ENCODE measurements around the gene HMCN1. TPM values are rescaled to one million over a fixed set of nuclear protein-coding genes. Genes with fewer than 3 reads are reported as not detected.

HMCN1 gene
- total and polyA plus RNA-seq, 2 donors = 0.50 to 0.85 TPM

DNA sequence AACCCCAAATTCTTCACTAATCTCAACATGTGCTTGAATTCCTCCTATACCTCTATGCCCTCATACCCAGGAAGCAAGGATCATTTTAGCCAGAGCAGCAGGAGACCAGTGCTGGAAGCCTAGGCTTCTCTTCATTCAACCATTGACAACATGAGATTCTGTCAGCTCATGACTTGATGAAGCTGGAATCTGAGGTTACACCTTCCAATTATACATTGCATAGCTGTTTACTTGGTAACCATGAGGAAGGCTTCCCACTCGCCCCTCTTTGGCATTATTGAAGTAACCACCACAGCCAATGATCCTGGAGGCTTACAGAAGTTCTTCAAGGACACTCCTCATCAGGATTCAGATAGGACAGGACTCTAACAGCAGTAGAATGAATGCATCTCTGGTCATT lies 480.6 kb downstream of the HMCN1 start:
- no peak overlapping the region for H3K27ac ChIP-seq (ENCODE audit: low read depth in 1 of 2, low read length in 1 of 2)
- no peaks in the 10 kb centered on the region for H3K36me3 ChIP-seq (ENCODE audit: control insufficient read depth in 2 of 2, insufficient read depth in 2 of 2, low read length in 1 of 2)
- H3K4me1 ChIP-seq (ENCODE audit: control insufficient read depth in 2 of 2, insufficient read depth in 2 of 2, low read length in 2 of 2) = no peaks in the 10 kb centered on the region
- H3K9me3 ChIP-seq (ENCODE audit: control insufficient read depth in 2 of 2, insufficient read depth in 1 of 2, low read length in 1 of 2) = no peaks in the 10 kb centered on the region
- 84% methylated on average over 1 of the region's 1 CpG for WGBS
- peaks cover under 1 to 19% of the 10 kb centered on the region in 2 donors for H3K27me3 ChIP-seq (ENCODE audit: control insufficient read depth in 2 of 2, insufficient read depth in 1 of 2, low read length in 1 of 2)
- no peak for DNase-seq (ENCODE audit: low read depth in 6 of 9, low spot score in 9 of 9)
- no peak overlapping the region for H3K4me3 ChIP-seq (ENCODE audit: low read length in 2 of 2)

DNA sequence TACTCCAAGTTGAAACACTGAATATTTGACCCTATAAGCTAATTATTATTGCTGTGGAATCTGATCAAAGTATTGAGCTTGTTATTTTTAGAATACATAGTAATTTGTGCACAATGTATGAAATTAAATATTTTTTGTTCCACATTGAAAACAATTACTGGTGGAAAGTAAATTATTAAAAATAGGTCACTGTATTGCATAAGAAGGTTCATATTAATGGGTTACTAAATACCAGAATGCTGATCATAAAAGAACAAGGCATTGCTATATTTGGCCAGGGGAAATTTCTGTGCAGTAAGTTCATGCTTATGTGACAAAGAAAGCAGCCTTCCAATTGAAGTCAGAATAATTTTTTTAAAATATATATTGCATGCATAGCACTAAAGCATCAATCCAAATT lies 481.4 kb downstream of the HMCN1 start:
- no peaks in the 10 kb centered on the region for H3K4me1 ChIP-seq (ENCODE audit: control insufficient read depth in 2 of 2, insufficient read depth in 2 of 2, low read length in 2 of 2)
- H3K27ac ChIP-seq (ENCODE audit: low read depth in 1 of 2, low read length in 1 of 2) = no peak overlapping the region
- H3K27me3 ChIP-seq (ENCODE audit: control insufficient read depth in 2 of 2, insufficient read depth in 1 of 2, low read length in 1 of 2) = peaks cover 0 to 11% of the 10 kb centered on the region in 2 donors
- no peaks in the 10 kb centered on the region for H3K36me3 ChIP-seq (ENCODE audit: control insufficient read depth in 2 of 2, insufficient read depth in 2 of 2, low read length in 1 of 2)
- H3K4me3 ChIP-seq (ENCODE audit: low read length in 2 of 2) = no peak overlapping the region
- DNase-seq (ENCODE audit: low read depth in 6 of 9, low spot score in 9 of 9) = no peak
- no peaks in the 10 kb centered on the region for H3K9me3 ChIP-seq (ENCODE audit: control insufficient read depth in 2 of 2, insufficient read depth in 1 of 2, low read length in 1 of 2)

DNA sequence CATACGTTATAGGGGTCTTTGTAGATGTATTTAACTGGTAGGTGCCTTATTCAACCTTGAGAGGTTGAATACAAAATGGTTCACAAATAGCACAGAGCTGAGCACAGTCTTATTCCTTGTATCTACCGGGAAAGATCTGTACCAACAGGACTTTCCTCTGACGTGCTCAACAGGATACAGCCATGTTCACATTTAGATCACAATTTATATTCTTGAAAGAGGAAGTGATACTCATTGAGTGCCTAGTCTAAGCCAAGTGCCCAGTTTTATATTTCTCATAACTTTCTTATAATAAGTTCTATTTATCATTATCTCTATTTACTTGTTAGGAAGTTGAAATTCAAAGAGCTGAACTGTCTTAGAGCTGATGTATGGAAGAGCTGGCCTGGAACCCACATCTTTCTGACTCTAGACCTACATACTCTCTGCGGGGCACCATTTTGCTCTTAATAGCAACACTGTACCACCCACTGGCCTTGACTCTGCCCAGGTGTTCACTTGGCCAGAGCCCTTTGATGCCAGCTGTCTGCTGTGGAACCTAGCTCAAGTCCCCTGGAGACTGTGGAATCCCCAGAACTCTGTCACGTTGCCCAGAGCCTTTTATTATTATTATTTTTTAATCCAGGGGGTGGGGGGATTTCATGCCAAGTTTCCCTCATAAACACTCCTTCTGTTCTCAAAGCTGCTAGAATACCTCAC lies 484.6 kb downstream of the HMCN1 start:
- Histone ChIP-seq H3K9me3 (ENCODE audit: control insufficient read depth in 2 of 2, insufficient read depth in 1 of 2, low read length in 1 of 2) (no peaks in the 10 kb centered on the region), H3K36me3 (ENCODE audit: control insufficient read depth in 2 of 2, insufficient read depth in 2 of 2, low read length in 1 of 2) (no peaks in the 10 kb centered on the region), H3K4me1 (ENCODE audit: control insufficient read depth in 2 of 2, insufficient read depth in 2 of 2, low read length in 2 of 2) (no peaks in the 10 kb centered on the region), H3K27ac (ENCODE audit: low read depth in 1 of 2, low read length in 1 of 2) (no peak overlapping the region), H3K27me3 (ENCODE audit: control insufficient read depth in 2 of 2, insufficient read depth in 1 of 2, low read length in 1 of 2) (peaks cover 0 to 9% of the 10 kb centered on the region in 2 donors), H3K4me3 (ENCODE audit: low read length in 2 of 2) (no peak overlapping the region)
- DNase-seq (ENCODE audit: low read depth in 6 of 9, low spot score in 9 of 9) = no peak
- 62% methylated on average over 5 of the region's 5 CpGs for WGBS

DNA sequence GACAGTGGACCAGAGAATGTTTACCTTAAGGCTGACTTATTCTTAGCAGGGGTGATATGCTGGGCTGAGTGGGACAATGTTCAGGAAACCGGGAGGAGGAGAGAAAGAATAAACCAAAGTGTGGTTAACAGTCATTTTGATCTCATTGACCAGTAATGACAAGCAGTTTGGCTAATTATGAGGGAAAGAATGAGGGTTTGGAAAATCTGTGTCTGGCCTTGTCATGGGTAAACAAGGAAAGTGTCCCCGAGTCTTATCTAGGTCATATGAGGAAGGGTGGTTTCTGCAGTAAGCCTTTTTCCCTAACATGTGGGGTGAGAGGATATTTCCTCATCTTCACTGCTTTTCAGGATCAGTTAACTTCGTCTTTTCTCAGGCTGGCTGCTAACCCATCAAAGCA lies 485.9 kb downstream of the HMCN1 start:
- H3K4me3 ChIP-seq (ENCODE audit: low read length in 2 of 2) = no peak overlapping the region
- no peak overlapping the region for H3K27ac ChIP-seq (ENCODE audit: low read depth in 1 of 2, low read length in 1 of 2)
- 92% methylated on average over 3 of the region's 3 CpGs for WGBS
- H3K9me3 ChIP-seq (ENCODE audit: control insufficient read depth in 2 of 2, insufficient read depth in 1 of 2, low read length in 1 of 2) = no peaks in the 10 kb centered on the region
- H3K36me3 ChIP-seq (ENCODE audit: control insufficient read depth in 2 of 2, insufficient read depth in 2 of 2, low read length in 1 of 2) = no peaks in the 10 kb centered on the region
- H3K27me3 ChIP-seq (ENCODE audit: control insufficient read depth in 2 of 2, insufficient read depth in 1 of 2, low read length in 1 of 2) = peaks cover 0 to 2% of the 10 kb centered on the region in 2 donors
- no peak for DNase-seq (ENCODE audit: low read depth in 6 of 9, low spot score in 9 of 9)
- H3K4me1 ChIP-seq (ENCODE audit: control insufficient read depth in 2 of 2, insufficient read depth in 2 of 2, low read length in 2 of 2) = no peaks in the 10 kb centered on the region

DNA sequence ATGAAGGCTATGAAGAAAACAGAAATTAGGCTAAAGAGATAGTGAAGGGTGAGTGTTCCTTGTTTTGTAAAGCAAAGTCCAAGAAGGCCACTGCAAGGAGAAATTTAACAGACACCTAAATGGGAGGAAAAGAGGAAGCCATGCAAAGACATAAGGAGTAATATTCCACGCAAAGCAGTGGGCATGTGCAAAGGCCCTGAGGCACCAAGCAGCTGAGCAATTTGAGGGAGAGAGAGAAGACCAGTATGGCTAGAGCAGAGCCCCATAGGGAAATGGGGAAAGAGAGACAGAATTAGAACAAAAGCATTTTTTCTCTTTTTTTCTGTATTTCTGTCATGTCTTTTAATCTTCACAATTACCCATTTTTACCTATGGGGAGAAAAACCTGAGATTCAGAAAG lies 486.7 kb downstream of the HMCN1 start:
- Histone ChIP-seq H3K36me3 (ENCODE audit: control insufficient read depth in 2 of 2, insufficient read depth in 2 of 2, low read length in 1 of 2) (no peaks in the 10 kb centered on the region), H3K27ac (ENCODE audit: low read depth in 1 of 2, low read length in 1 of 2) (no peak overlapping the region), H3K4me1 (ENCODE audit: control insufficient read depth in 2 of 2, insufficient read depth in 2 of 2, low read length in 2 of 2) (no peaks in the 10 kb centered on the region), H3K27me3 (ENCODE audit: control insufficient read depth in 2 of 2, insufficient read depth in 1 of 2, low read length in 1 of 2) (peaks cover 0 to 2% of the 10 kb centered on the region in 2 donors), H3K4me3 (ENCODE audit: low read length in 2 of 2) (no peak overlapping the region), H3K9me3 (ENCODE audit: control insufficient read depth in 2 of 2, insufficient read depth in 1 of 2, low read length in 1 of 2) (no peaks in the 10 kb centered on the region)
- no peak for DNase-seq (ENCODE audit: low read depth in 6 of 9, low spot score in 9 of 9)
- WGBS = 100% methylated on average over 1 of the region's 1 CpG

DNA sequence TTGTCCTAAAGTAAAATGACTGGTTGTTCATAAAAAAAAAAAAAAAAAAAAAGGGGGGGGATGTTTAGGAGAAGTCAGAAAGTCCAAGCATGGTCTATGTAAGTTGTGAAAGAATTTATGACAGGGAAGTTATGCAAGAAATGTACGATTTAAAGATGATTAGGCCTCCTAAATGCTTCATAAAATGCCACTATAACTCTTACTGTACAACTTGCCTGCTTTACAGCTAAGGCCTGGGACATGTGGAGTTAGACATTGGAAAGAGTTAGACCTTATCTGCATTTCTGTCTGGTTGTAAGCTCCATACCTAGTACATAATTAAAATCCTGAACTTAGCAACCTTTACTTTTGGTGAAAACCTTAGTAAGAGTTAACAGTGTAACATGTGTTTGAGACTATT lies 490.9 kb downstream of the HMCN1 start:
- no peak overlapping the region for H3K4me3 ChIP-seq (ENCODE audit: low read length in 2 of 2)
- 30% methylated on average over 1 of the region's 1 CpG for WGBS
- H3K4me1 ChIP-seq (ENCODE audit: control insufficient read depth in 2 of 2, insufficient read depth in 2 of 2, low read length in 2 of 2) = no peaks in the 10 kb centered on the region
- no peaks in the 10 kb centered on the region for H3K9me3 ChIP-seq (ENCODE audit: control insufficient read depth in 2 of 2, insufficient read depth in 1 of 2, low read length in 1 of 2)
- no peak overlapping the region for H3K27ac ChIP-seq (ENCODE audit: low read depth in 1 of 2, low read length in 1 of 2)
- H3K36me3 ChIP-seq (ENCODE audit: control insufficient read depth in 2 of 2, insufficient read depth in 2 of 2, low read length in 1 of 2) = no peaks in the 10 kb centered on the region
- H3K27me3 ChIP-seq (ENCODE audit: control insufficient read depth in 2 of 2, insufficient read depth in 1 of 2, low read length in 1 of 2) = peaks cover 0 to 2% of the 10 kb centered on the region in 2 donors
- no peak for DNase-seq (ENCODE audit: low read depth in 6 of 9, low spot score in 9 of 9)

DNA sequence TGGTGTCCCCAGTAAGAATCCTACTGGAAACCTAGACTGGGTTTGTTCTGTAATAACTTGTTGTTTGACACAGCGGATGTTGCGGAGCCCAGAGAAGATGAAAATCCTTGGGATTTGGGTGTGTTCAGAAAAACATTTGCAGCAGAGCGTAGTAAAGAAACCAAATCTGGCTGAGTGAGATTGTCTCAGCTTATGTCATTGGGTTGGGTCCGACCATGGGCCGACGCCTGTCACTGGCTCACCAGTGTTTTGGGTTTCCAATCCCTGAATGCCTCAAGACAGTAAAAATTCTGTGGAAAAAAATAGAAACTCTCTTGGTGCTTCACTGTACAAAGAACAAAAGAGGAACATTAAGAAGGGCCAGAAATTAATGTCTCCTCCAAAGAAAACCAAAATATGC lies 494.6 kb downstream of the HMCN1 start:
- no peaks in the 10 kb centered on the region for H3K36me3 ChIP-seq (ENCODE audit: control insufficient read depth in 2 of 2, insufficient read depth in 2 of 2, low read length in 1 of 2)
- H3K4me3 ChIP-seq (ENCODE audit: low read length in 2 of 2) = no peak overlapping the region
- no peaks in the 10 kb centered on the region for H3K9me3 ChIP-seq (ENCODE audit: control insufficient read depth in 2 of 2, insufficient read depth in 1 of 2, low read length in 1 of 2)
- H3K27ac ChIP-seq (ENCODE audit: low read depth in 1 of 2, low read length in 1 of 2) = no peak overlapping the region
- H3K4me1 ChIP-seq (ENCODE audit: control insufficient read depth in 2 of 2, insufficient read depth in 2 of 2, low read length in 2 of 2) = no peaks in the 10 kb centered on the region
- 96% methylated on average over 6 of the region's 6 CpGs for WGBS
- DNase-seq (ENCODE audit: low read depth in 6 of 9, low spot score in 9 of 9) = no peak
- H3K27me3 ChIP-seq (ENCODE audit: control insufficient read depth in 2 of 2, insufficient read depth in 1 of 2, low read length in 1 of 2) = no peaks in the 10 kb centered on the region

DNA sequence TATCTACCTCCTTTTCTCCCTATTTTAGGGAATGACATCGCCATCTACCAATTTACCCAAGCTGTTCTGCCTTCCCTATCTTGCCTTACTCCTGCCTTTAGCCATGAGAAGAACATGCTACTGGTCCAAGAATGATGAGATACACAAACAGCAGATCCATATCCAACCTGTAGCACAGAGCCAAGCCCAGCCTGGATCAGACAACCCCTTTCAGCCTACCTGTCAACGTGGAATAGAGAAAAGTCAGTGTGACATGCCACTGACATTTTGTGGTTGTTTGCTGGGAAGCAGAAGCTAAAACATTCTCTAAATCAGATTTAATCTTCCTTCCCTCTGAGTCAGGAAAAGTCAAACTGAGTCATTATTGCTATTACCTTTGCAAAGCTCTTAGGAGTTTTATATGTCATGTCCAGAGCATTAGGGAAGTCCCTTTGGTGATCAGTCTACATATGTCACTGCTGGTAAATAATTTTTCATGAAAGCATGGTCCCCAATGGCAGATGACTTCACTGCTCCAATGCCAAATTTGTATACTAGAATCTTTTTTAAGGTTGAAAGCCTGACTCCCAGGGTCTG lies 497.8 kb downstream of the HMCN1 start:
- no peaks in the 10 kb centered on the region for H3K9me3 ChIP-seq (ENCODE audit: control insufficient read depth in 2 of 2, insufficient read depth in 1 of 2, low read length in 1 of 2)
- no peaks in the 10 kb centered on the region for H3K27me3 ChIP-seq (ENCODE audit: control insufficient read depth in 2 of 2, insufficient read depth in 1 of 2, low read length in 1 of 2)
- H3K4me3 ChIP-seq (ENCODE audit: low read length in 2 of 2) = no peak overlapping the region
- no peaks in the 10 kb centered on the region for H3K4me1 ChIP-seq (ENCODE audit: control insufficient read depth in 2 of 2, insufficient read depth in 2 of 2, low read length in 2 of 2)
- no peak overlapping the region for H3K27ac ChIP-seq (ENCODE audit: low read depth in 1 of 2, low read length in 1 of 2)
- DNase-seq (ENCODE audit: low read depth in 6 of 9, low spot score in 9 of 9) = no peak
- WGBS = 86% methylated on average over 2 of the region's 2 CpGs
- H3K36me3 ChIP-seq (ENCODE audit: control insufficient read depth in 2 of 2, insufficient read depth in 2 of 2, low read length in 1 of 2) = no peaks in the 10 kb centered on the region

DNA sequence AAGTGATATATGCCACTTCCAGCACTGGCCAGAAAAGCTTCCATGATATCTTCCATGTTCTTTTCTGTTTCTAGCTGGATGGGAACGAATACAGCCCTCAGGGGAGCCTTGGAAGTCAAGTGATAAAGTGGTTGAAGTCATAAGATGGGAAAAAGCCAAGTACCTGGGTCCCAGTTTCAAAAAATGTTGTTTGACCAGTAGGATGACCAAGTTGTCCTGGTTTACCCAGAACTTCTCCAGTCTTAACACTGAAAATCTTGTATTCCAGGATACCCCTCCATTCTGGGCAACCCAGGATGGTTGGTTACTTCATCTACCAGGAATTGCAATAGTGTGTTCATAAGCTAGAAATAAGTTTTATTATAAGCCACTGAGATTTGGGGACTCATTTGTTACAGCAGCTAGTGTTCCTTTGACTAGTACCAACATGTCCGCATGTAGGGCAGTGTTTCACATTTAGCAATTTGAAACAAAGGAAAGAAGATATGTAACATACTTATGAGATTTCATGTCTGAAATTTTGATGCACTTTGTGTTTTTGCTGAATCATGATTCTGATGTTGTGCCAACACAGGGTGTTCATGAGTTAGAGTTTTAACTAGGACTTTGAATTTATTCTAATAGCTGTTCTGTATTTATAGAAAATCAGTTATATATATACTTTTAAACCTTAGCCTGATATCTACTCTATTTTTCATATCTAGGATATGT lies 500.9 kb downstream of the HMCN1 start:
- DNase-seq (ENCODE audit: low read depth in 6 of 9, low spot score in 9 of 9) = no peak
- no peaks in the 10 kb centered on the region for H3K9me3 ChIP-seq (ENCODE audit: control insufficient read depth in 2 of 2, insufficient read depth in 1 of 2, low read length in 1 of 2)
- H3K4me1 ChIP-seq (ENCODE audit: control insufficient read depth in 2 of 2, insufficient read depth in 2 of 2, low read length in 2 of 2) = no peaks in the 10 kb centered on the region
- 58% methylated on average over 2 of the region's 2 CpGs for WGBS
- H3K27me3 ChIP-seq (ENCODE audit: control insufficient read depth in 2 of 2, insufficient read depth in 1 of 2, low read length in 1 of 2) = no peaks in the 10 kb centered on the region
- H3K27ac ChIP-seq (ENCODE audit: low read depth in 1 of 2, low read length in 1 of 2) = no peak overlapping the region
- no peak overlapping the region for H3K4me3 ChIP-seq (ENCODE audit: low read length in 2 of 2)
- H3K36me3 ChIP-seq (ENCODE audit: control insufficient read depth in 2 of 2, insufficient read depth in 2 of 2, low read length in 1 of 2) = no peaks in the 10 kb centered on the region
